ENCODE results near the gene SLIT3.

GRCh38 chr5:168899264-168899663 lies 401.7 kb downstream of the SLIT3 start:
- no peak for TF ChIP-seq POLR2A (IDR thresholded peaks at IDR 0.05)
- no peak for TF ChIP-seq CTCF (IDR thresholded peaks at IDR 0.05)

Data from Peyer's patch (tissue), 4 donors.